Suppressor macrophage treated with lipopolysaccharide for 4 hours (primary cell): ENCODE results near the gene USP37.

Source experiments
- DNase-seq: peaks from one replicate; pipeline ENCODE4 v3.0.0-alpha.2; 2020

Gene USP37, protein sequence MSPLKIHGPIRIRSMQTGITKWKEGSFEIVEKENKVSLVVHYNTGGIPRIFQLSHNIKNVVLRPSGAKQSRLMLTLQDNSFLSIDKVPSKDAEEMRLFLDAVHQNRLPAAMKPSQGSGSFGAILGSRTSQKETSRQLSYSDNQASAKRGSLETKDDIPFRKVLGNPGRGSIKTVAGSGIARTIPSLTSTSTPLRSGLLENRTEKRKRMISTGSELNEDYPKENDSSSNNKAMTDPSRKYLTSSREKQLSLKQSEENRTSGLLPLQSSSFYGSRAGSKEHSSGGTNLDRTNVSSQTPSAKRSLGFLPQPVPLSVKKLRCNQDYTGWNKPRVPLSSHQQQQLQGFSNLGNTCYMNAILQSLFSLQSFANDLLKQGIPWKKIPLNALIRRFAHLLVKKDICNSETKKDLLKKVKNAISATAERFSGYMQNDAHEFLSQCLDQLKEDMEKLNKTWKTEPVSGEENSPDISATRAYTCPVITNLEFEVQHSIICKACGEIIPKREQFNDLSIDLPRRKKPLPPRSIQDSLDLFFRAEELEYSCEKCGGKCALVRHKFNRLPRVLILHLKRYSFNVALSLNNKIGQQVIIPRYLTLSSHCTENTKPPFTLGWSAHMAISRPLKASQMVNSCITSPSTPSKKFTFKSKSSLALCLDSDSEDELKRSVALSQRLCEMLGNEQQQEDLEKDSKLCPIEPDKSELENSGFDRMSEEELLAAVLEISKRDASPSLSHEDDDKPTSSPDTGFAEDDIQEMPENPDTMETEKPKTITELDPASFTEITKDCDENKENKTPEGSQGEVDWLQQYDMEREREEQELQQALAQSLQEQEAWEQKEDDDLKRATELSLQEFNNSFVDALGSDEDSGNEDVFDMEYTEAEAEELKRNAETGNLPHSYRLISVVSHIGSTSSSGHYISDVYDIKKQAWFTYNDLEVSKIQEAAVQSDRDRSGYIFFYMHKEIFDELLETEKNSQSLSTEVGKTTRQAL

DNA sequence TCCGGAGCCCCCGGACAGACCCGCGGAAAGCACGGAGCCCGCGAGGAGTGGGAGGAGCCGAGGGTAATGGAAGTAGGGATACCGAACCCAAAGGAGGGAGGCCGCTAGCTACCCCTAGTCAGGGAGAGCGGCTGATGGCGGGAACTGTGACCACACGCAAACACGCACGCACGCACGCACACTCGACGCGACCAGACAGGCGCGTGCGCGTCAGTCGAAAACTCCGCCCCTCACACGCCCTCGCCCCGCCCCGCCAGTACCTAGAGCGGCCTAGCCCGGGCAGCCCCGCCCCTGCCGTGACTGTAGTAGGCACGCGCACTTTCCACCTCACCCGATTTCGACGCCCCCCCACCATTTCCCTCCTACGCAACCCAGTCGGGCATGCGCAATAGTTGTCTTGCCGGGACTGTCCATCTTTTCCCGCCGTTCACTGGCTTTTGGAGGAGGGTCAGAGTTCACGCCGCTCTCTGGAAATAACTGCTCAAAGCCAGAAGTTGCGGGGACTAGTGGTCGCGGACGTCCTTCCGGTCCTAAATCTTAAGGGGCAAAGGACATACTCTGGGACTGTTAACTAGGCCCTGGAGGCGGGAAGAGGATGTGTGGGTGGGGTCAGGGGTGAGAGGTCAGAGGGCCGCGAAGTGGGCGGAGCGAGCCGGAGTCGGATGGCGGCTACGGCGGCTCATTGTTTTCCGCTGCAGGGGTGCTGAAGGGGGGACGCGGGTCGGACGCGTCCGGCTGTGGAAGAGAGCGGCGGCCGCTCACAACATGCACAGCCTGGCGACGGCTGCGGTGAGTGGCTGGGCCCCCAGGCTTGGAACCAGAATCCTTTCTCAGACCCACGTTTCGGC lies at the start of gene USP37, which contains the start of gene CNOT9:
Gene USP37, minus strand, starts transcription at position 162 of the 848 bp plus-strand sequence. CDS start 9,698 bp downstream, outside the sequence.
Gene CNOT9, plus strand, starts transcription at position 650 of the 848 bp plus-strand sequence. Its CDS starts 116 bp downstream, at position 766.
- peak; percentile 100 for DNase-seq

DNA sequence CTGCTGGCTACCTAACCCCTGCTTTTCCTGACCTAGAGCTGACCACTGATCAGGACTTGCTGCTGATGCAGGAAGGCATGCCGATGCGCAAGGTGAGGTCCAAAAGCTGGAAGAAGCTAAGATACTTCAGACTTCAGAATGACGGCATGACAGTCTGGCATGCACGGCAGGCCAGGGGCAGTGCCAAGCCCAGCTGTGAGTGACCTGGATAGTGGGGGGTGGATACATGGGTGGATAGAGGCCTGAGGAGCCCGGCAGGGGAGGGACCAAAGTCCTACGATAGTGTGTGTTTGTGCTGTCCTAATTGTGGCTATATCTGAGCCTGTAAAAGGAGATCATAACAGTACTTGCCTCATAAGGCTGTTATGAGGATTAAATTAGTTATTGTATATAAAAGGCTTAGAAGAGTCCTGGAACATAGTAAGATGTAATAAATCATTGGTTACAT lies 47.7 kb upstream of the USP37 start:
- no peak for DNase-seq

DNA sequence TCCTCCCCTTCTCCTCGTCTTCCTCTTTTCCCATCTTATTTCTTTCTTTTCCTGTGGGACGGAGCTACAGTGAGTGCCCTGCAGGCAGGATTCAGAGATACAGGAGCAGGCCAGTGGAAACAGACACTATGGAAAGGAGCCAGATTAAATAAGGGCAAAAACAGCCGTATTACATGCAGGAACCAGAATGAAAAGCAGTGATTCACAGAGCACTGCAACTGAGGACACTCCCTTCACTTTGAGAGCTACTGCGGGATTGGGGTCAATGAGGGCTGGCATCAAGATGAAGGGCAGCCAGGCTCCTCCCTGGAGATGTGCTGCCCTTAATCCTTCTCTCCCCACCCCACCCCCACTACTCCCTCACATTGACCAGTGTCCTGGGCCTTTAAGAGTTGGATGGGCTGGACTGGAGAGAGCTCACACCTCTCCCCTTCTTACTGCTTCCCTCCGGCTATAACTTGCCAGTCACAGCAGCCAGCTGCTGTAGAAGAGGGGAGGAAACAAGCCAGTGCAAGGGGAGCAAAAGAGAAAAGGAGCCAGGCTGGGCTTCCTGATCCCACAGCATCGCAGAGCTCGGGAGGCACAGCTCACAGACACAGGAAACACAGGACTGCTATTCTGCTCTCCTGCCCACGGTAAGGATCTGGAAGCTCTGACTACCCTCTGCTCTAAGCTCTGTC lies 39.4 kb upstream of the USP37 start, which contains the start of gene PLCD4:
Gene PLCD4, plus strand, starts transcription at position 464 of the 680 bp plus-strand sequence. CDS start 7,841 bp downstream, outside the sequence.
- DNase-seq, result no peak

DNA sequence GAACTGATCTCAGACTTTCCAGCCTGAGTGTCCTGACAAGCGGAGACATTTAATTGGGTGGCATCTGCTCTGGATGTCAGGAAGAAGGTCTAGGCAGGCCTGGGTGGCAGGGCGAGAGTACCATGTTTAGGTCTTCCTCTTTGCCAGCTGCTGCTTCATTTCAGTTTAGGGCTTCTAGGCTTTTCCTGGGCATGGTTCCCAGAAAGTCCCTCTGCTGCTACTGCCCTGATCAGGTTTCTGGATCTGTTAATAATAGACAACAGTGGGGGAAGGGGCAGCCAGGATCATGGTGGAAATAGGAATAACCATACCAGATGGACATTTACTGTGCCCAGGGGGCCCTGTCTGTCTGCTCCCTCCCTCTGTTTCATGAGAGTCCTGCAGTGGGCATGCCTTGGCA lies 37.3 kb upstream of the USP37 start:
- no peak for DNase-seq

DNA sequence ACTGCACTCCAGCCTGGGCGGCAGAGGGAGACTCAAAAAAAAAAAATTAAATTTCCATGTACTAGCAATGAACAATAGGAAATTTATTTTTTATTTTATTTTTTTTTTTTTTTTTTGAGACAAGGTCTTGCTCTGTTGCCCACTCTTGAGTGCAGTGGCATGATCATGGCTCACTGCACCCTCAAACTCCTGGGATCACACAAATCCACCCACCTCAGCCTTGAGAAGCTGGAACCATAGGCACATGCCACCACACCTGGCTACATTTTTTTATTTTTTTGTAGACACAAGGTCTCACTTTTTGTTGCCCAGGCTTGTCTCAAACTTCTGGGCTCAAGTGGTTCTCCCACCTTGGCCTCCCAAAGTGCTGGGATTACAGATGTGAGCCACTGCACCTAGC lies 17.4 kb upstream of the USP37 start:
- DNase-seq, result no peak

DNA sequence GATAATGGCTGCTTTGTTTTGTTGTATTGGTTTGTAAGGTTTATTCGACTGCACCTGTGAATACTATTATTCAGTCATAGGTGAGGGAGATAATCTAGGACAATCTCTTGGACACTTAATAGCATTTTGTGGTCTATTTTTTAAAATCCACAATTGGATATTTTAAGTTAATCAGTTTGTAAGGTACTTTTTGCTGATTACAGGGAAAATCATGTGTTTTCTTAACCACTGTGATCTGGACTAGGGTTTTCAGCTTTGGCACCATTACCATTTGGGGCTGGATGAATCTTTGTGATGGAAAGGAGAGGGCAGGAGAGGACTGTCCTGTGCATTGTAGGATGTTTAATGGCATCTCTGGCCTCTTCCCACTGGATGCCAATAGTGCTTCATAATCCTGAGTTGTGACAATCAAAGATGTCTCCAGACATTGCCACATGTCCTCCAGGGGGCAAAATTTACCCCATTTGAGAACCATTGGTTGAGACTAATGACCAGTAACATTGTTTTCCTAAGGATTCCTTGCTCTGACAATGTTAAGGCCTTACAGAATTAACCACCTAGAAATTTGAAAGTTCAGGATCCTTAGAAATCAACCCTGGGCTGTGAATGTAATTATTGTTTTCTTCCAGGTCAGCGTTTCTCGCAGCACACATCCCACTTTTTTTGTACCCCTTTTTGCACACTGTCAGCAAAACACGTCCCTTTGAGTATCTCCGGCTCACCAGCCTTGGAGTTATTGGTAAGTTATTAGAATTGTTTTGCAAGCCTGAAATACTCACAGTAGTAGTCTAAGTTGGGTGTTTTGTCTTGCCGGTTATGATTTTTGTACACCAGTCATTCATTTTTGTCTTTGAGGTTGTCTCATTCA lies 16.1 kb upstream of the USP37 start:
- DNase-seq, result no peak

DNA sequence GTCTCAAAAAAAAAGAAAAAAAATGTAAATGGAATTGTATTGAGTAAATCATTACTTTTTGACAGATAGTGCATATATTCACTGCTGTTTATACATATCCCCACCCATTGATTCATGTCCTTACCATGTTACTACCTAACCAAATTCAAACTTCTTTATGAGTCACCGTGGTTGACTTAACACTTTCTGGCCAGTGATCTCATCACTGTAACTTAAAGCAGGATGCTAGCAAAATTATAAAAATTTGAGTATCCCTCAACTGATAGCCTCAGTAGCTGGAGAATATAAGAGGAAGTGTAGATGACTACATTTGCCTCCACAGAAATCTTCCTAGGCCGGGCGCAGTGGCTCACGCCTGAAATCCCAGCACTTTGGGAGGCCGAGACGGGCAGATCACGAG lies 13.9 kb upstream of the USP37 start:
- peak; percentile 8 for DNase-seq

DNA sequence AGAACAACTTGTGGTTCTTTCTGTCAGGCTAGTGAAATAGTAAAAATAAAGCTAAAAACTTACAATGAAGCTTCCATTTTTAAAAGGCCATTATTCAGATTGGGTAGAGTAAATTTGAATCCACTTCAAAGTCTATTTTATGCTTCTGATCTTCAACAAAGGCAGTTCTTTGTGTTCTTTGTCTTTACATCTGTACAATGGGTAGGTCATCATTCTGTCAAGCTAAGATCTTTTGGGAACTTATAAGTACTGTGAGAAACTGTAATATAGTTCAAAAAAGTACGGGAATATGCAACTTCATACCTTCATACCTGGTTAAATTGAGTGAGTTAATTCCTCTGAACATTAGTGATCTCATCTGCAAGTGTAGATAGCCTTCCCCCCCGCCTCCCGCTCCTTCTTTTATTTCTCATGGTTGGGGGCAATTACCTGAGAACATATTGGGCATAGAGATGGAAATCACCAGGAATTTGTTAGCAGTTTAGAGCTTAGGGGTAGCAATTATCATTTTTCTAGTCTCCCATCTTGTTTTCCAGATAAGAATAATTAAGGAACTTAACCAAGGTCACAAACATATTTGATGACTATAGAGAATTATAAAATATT lies 10.2 kb upstream of the USP37 start:
- no peak for DNase-seq

DNA sequence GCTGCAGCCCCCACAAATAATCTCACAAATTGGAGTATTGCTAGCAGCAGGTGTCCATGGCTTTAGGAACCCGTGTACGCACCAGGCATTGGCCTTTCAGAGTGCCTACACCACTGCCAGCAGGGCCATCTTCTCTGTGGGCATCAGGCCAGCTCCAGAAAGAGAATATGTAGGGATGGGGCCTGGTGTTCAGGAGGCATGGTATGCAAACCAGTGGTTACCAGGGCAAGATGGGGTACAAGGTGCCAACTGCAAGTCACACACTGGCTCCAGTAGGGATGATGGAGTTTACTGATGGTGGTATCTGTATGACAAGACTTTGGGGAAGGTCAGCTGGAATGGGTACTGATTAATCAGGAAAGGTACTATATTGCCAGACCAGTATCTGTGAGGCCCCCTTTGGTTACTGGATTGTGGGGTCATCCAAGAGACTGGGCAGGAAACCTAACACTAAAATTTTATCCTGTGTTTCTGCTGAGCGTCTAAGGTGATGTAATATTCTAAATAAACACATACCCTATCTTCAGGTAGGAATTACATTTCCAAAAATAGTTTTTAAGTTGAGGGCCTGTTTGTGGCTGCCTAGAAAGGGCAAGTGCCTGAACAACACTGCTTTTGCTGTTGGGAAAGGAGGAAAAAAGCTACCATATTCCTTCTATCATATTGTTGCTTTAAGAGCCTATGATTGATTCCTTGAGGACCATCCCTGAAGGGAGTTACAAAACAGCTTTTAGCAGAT lies 9.5 kb upstream of the USP37 start:
- no peak for DNase-seq

DNA sequence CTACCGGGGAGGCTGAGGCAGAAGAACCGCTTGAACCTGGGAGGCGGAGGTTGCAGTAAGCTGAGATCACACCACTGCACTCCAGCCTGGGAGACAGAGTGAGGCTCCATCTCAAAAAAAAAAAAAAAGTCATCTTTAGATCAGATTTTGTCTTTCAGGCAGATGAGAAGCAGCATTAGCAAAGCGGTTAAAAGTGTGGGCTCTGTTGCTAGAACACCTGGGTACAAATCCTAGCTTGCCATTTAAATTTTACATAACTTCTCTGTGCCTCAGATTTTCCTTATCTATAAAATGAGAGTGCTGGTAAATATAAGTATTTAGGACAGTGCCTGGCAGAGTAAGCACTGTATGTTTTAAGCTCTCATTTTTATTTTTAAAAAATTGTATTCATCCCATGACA lies 8.7 kb upstream of the USP37 start:
- no peak for DNase-seq

DNA sequence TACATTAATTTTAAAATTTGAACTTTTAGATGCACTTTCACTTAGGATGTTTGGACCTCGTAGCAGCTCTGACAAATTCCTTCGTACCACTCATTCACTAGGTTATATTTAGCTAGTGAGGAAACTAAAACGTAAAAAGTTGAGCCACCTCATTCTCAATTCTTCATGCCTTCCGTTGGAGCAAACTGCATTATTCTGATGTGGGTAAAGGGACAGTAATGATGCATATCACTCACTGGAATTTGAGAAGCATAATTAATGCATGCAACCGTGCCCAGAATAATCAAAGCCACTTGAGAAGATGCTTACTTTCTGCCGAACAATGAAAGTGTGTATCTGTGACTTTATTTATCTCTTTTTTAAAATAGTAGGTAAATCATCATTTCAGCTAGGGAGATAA lies 2.7 kb upstream of the USP37 start:
- peak; percentile 13 for DNase-seq

DNA sequence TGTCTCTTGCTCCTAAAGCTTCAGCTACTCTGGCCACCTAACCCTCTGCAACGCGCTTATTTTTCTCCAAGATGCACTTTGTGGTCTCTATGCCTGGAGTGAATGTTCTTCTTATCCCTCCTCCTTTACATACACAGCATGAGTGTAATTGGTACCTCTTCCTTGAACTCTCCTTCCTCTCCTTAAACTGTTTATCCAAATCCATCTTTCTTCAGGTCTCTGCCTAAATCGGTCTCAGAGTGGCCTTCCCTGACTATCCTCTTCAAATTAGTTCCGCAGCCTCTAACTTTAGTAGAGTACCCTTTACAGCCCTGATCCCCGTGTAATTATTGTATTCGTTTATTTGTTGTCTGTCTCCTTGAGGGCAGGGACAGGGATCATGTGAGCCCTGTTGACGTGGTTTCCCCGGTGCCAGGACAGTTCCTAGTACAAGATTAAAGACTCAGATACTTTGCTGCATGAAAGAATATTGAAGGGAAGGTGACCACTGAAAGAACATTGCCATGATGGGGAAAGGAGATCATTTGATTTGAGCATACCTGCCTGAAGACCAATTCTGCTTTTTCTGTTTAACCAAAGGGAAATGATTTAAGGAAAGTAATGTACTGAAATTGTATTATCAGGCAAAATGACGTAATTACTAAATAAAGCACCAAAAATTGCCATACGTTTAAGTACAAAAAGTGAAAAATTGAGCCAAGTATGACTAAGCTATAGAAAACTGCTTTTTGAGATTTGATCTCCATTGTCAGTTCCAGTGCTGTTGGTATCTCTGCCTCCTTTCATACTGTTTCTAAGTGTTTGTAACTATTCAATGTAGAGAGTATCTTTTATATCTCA lies 1.7 kb upstream of the USP37 start:
- peak; percentile 50 for DNase-seq

DNA sequence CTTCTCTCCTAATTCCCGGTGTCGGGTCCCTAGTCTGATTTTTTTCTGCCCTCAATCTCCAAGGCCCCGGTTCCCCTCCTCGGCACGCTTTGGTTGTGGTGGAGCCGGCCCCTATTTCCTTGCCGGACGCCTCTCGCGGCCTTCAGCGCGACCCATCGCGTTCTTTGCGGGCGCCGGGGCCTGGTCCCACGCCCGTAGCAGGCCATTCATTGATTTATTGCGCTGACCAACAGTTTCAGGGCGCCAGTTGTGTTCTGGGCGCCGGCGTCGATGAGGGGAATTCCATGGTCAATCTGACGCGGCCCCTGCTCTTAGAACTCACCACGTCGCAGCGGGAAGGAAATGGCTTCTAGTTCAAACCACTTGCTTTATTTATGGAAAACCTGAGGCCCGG lies 884 bp upstream of the USP37 start:
- DNase-seq, result peak; percentile 84

DNA sequence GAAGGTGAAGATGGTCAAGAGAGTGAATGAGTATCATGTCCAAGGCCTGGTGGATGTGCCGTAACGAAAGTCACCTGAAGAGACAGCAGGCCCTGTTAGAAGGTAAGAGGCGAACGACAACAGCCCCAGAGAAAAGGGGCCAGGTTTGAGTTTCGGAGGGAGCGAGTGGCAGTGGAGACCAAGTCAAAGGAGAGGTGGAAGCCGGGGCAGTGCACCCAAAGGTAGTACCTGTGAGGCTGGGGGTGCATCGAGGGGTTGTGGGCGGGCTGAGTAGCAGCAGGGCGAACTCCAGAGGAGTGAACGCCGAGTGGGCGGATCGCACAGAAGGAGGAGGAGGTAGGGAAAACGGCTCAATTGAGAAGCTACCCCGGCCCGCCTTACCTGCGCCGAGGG lies 358 bp downstream of the USP37 start:
- no peak for DNase-seq

DNA sequence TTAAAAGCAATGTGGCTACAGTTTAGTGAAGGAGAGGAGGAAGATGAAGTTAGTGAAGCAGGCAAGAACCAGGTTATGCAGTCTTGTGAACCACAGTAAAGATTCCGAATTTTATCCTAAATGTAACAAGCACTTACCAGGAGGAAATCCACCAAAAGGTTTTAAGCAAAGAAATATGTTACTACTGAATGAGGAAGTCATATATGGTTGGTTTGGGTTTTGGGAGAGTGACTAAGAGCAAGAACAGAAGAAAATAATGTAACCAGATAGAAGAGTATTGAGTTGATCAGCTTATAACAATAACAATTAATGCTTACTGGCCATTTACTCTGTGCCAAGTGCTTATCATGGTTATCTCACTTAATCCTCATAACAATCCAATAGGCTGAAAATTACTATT lies 1.9 kb downstream of the USP37 start:
- DNase-seq, result peak; percentile 14

DNA sequence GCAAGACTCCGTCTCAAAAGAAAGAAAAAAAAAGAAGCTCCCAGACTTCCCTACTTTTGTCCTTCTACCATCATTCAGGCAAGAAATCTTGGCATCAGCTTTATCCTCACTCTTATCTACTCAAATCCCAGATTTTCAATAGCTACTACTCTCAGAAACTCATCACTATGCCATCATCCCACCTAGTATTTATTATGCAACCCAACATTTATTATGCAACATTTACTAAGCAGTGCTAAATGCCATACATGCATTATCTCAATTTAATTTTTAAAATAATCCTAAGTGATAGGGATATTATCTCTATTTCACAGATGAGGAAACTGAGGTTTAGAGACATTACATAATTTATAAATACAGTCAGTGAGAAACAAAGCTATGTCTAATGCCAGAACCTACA lies 4.1 kb downstream of the USP37 start:
- DNase-seq, result no peak

DNA sequence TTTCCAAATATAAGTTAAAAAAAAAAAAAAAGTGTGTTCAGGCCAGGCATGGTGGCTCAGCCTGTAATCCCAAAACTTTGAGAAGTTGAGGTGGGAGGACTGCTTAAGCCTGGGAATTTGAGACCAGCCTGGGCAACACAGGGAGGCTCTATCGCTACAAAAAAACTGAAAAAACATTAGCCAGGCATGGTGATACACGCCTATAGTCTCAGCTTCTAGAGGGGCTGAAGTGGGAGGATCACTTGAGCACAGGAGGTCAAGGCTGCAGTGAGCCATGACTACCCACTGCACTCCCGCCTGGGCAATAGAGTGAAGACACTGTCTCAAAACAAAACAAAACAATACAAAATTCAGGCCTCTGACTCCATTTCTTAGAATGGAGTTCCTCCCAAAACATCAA lies 9.2 kb downstream of the USP37 start:
- no peak for DNase-seq

DNA sequence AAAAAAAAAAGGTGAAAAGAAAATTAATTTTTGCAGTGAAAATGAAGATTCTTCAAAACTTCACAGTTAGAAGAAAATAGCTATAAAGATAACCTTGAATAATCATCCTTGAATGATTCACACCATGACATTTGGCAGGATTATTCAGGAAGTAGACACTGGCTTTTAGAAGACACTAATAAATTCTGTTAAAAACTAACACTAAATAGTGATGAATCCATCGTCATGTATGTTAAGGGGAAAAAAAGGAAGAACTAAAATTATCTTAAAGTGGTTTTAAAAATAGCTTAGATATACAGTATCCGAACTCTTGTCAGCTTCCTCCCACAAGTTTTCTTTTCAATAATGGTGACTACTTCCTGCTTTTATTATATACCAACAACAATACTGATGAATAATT lies 10.2 kb downstream of the USP37 start:
- DNase-seq, result peak; percentile 58

DNA sequence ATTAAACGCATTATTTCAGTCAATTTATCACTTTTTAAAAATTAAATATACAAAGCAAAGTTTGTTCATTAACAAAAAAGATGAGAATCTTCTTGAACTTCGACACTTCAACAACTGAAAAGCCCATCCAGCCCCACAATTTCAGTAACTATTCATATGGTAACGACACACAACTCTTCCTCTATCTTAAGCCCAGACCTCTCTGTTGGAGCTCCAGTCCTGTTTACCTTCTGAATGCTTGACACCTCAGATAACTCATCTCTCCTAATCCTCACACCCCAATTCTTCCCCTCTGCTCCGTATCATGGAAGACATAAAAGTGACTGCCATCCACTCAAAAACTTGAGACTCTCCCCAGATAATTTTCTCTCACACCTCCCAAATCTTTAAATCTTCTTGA lies 12.6 kb downstream of the USP37 start:
- DNase-seq, result no peak
